Suprapubic skin (tissue), 4 donors: Measurements from ENCODE around the gene DEPP1. TPM values are rescaled to one million over a fixed set of nuclear protein-coding genes. Genes with fewer than 3 reads are reported as not detected.
A peak's percentile ranks its signal among the peaks of the same experiment; 100 is the strongest.

Experiments used
- DNase-seq, 2 donors: peaks; one replicate each; pipeline ENCODE4 v3.0.0-alpha.2; 2019; ENCODE audit warnings: low spot score in 2 of 2
- H3K27ac ChIP-seq: fragments of 200-600 bp; sonication (generic); one replicate; pipeline ENCODE4 v1.5.1; 2019
- H3K27me3 ChIP-seq: fragments of 200-600 bp; sonication (generic); one replicate; pipeline ENCODE4 v1.5.1; 2019
- H3K36me3 ChIP-seq: fragments of 200-600 bp; sonication (generic); one replicate; pipeline ENCODE4 v1.5.1; 2019
- H3K4me1 ChIP-seq: fragments of 200-600 bp; sonication (generic); one replicate; pipeline ENCODE4 v1.5.1; 2019
- H3K4me3 ChIP-seq: fragments of 200-600 bp; sonication (generic); one replicate; pipeline ENCODE4 v1.5.1; 2019; ENCODE audit warnings: mild to moderate bottlenecking
- H3K9me3 ChIP-seq: fragments of 200-600 bp; sonication (generic); one replicate; pipeline ENCODE4 v1.5.1; 2019
- EP300 ChIP-seq: sonication (generic); formaldehyde crosslinking; IDR thresholded peaks from one replicate; pipeline ENCODE4 v1.6.1; 2017; ENCODE audit warnings: antibody characterized with exemption
- POLR2A ChIP-seq, 2 donors: fragments of 450-650 bp; IDR thresholded peaks; one replicate each; pipeline ENCODE4 v1.6.1; 2017; ENCODE audit warnings: antibody characterized with exemption in 2 of 2, mild to moderate bottlenecking in 2 of 2, moderate library complexity in 2 of 2
- POLR2AphosphoS5 ChIP-seq, 3 donors: sonication (generic); formaldehyde crosslinking; IDR thresholded peaks; one replicate each; pipeline ENCODE4 v1.6.1; 2017; ENCODE audit warnings: antibody characterized with exemption in 3 of 3
- WGBS: methylation state at CpG from one replicate; pipeline ENCODE4 v1.1.5; 2018; 5-methylcytosine and 5-hydroxymethylcytosine counted together
- total RNA-seq, 4 donors: library from RNA; depleted of rRNA; stranded (reverse); fragments of >200 nt; gene quantifications; one replicate each; pipeline ENCODE4 v1.1.0, GENCODE V29; 2016
- TF ChIP-seq, protein P1 (sequence below), 2 donors: fragments of 200-600 bp in 1 of 2; fragments of 450-650 bp in 1 of 2; sonication (generic) in 1 of 2; IDR thresholded peaks; one replicate each; pipeline ENCODE4 v1.5.1; 2016 to 2019; ENCODE audit warnings: antibody characterized with exemption in 2 of 2, mild to moderate bottlenecking in 1 of 2, moderate library complexity in 1 of 2

The DEPP1 gene
- total RNA-seq, 4 donors from 2014 or later: 27.5 to 101 (median 38.2) TPM

DNA sequence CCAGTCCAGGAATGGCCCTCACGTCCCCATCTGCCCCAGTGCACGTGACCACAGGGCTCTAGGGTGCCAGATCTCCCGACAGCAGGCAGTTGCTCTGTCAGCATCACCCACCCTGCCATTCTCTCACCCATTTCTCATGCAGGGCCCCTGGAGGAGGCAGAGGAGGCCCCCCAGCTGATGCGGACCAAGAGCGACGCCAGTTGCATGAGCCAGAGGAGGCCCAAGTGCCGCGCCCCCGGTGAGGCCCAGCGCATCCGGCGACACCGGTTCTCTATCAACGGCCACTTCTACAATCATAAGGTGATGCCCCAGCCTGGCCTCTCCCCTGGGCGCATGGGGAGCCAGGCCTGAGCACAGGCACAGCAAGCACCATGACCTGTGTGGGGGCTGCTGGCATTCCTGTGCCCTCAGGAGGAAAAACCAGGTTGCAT lies 6.1 kb upstream of the DEPP1 start:
- DNase-seq: peak; percentile 42 to 53
- Histone ChIP-seq H3K27me3 (no peaks in the 10 kb centered on the region), H3K27ac (no peak overlapping the region), H3K4me1 (peaks cover 30% of the 10 kb centered on the region), H3K9me3 (no peaks in the 10 kb centered on the region), H3K36me3 (peaks cover 28% of the 10 kb centered on the region), H3K4me3 (no peak overlapping the region)
- 96% methylated on average over 15 of the region's 15 CpGs for WGBS
- TF ChIP-seq POLR2A (IDR thresholded peaks at IDR 0.05) (no peak), EP300 (no peak), POLR2AphosphoS5 (IDR thresholded peaks at IDR 0.05) (no peak)

DNA sequence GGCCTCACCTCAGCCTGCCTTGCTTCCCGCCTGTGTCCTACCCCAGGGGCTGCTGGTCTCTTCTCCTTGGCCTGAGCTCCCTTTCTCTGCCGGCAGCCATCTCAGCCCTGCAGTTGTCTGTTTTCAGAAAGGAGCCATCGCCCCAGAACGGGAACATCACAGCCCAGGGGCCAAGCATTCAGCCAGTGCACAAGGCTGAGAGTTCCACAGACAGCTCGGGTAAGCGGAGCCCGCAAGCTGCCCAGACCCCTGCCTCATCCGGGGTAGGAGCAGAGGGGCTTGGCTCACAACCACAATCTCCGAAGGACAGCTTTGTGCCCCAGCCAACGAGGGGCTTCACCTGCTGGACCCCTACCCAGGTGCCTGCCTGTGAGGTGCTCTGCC lies 5.3 kb upstream of the DEPP1 start:
- no peaks in the 10 kb centered on the region for H3K9me3 ChIP-seq
- H3K4me3 ChIP-seq: no peak overlapping the region
- WGBS: 94% methylated on average over 8 of the region's 10 CpGs
- peaks cover 20% of the 10 kb centered on the region for H3K36me3 ChIP-seq
- H3K27ac ChIP-seq: no peak overlapping the region
- no peak for TF ChIP-seq POLR2A (IDR thresholded peaks at IDR 0.05)
- no peaks in the 10 kb centered on the region for H3K27me3 ChIP-seq
- H3K4me1 ChIP-seq: peaks cover 37% of the 10 kb centered on the region
- DNase-seq: peak; percentile 52 to 65

DNA sequence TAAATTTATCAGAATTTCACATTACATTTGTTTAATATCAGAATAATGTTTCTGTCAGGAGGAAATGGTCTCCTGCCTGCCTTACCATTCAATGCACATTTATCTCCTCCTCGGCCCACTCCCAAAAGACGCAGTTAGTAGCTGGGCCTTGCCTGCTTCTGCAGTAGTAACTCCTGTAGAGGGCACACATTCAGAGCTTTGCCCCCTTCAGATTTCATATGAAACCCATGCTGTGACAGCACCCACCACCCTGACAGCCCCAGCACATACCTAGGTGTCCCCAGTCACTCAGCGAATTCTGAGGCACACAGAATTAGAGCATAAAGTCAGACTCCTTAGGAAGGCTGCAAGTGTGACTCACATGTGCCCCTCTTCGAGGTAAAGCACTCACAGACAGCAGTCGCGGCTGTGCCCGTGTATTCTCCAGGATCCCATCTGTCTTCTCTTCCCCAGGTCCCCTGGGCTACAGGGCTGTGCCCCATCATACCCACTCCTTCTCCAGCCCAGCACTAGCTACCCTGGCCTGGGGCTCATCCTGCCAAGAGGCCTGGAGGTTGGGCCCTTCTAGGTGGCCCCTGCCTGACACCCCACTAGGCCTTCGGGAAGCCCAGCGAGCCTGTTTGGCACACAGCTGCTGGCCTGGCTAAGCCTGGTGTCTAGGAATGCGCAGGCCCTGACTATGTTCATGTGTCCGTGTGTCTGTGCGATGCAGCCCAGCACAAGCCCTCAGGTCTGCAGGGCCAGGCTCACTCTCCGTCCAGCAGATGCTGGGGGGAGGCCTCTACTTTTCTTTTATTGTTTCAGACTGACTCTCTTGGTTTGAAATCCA lies 4.7 kb upstream of the DEPP1 start:
- H3K36me3 ChIP-seq: peaks cover 16% of the 10 kb centered on the region
- H3K9me3 ChIP-seq: no peaks in the 10 kb centered on the region
- H3K27ac ChIP-seq: no peak overlapping the region
- peaks cover 44% of the 10 kb centered on the region for H3K4me1 ChIP-seq
- DNase-seq: peak; percentile 58 to 69
- TF ChIP-seq POLR2A (IDR thresholded peaks at IDR 0.05) (no peak), POLR2AphosphoS5 (IDR thresholded peaks at IDR 0.05) (no peak), EP300 (no peak)
- TF ChIP-seq, protein P1, sequence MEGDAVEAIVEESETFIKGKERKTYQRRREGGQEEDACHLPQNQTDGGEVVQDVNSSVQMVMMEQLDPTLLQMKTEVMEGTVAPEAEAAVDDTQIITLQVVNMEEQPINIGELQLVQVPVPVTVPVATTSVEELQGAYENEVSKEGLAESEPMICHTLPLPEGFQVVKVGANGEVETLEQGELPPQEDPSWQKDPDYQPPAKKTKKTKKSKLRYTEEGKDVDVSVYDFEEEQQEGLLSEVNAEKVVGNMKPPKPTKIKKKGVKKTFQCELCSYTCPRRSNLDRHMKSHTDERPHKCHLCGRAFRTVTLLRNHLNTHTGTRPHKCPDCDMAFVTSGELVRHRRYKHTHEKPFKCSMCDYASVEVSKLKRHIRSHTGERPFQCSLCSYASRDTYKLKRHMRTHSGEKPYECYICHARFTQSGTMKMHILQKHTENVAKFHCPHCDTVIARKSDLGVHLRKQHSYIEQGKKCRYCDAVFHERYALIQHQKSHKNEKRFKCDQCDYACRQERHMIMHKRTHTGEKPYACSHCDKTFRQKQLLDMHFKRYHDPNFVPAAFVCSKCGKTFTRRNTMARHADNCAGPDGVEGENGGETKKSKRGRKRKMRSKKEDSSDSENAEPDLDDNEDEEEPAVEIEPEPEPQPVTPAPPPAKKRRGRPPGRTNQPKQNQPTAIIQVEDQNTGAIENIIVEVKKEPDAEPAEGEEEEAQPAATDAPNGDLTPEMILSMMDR (IDR thresholded peaks at IDR 0.05): no peak
- no peaks in the 10 kb centered on the region for H3K27me3 ChIP-seq
- no peak overlapping the region for H3K4me3 ChIP-seq
- WGBS: 90% methylated on average over 13 of the region's 13 CpGs

DNA sequence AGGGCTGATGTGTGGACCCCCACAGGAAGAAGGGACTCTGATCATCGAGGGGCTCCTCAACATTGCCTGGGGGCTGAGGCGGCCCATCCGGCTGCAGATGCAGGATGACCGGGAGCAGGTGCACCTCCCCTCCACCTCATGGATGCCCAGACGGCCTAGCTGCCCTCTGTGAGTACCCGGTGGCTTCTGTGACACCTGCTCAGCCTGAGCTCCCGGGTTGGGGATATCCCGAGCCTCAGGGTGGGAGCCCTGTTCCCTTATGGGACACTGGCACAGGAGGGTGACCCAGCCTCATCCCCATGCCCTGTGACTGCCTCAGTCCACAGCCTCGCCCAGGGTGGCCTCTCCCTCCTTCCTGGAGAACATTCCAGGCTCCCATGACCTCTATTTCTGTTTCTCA lies 3.9 kb upstream of the DEPP1 start:
- Histone ChIP-seq H3K4me3 (no peak overlapping the region), H3K36me3 (peaks cover 14% of the 10 kb centered on the region), H3K27me3 (no peaks in the 10 kb centered on the region), H3K9me3 (no peaks in the 10 kb centered on the region), H3K4me1 (peaks cover 50% of the 10 kb centered on the region), H3K27ac (no peak overlapping the region)
- TF ChIP-seq, protein P1 (IDR thresholded peaks at IDR 0.05): no peak
- TF ChIP-seq POLR2AphosphoS5 (IDR thresholded peaks at IDR 0.05) (no peak), EP300 (no peak), POLR2A (IDR thresholded peaks at IDR 0.05) (no peak)
- DNase-seq: no peak
- WGBS: 82% methylated on average over 1 of the region's 9 CpGs

DNA sequence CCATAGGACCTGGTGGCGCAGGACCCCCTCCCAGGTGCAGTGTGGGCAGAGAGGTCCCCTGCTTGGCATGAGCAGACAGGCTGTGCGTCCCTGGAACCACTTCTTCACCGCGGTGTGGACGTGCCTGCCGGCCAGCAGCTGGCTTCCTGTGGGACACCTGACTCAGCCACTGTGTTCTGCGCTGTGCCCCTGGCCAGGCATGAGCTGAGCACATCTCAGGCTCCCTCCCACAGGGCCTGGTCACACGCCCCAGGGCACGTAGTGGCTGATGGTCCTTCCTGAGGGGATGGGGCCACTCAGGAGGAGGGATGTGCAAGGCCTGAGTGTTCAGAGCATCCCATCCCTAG lies 3.5 kb upstream of the DEPP1 start:
- Histone ChIP-seq H3K27me3 (no peaks in the 10 kb centered on the region), H3K36me3 (peaks cover 14% of the 10 kb centered on the region), H3K27ac (peak overlapping the region; percentile 49), H3K9me3 (no peaks in the 10 kb centered on the region), H3K4me3 (no peak overlapping the region), H3K4me1 (peaks cover 50% of the 10 kb centered on the region)
- TF ChIP-seq POLR2A (IDR thresholded peaks at IDR 0.05) (no peak), POLR2AphosphoS5 (IDR thresholded peaks at IDR 0.05) (no peak)
- 81% methylated on average over 7 of the region's 9 CpGs for WGBS
- peak; percentile 70 to 74 for DNase-seq

DNA sequence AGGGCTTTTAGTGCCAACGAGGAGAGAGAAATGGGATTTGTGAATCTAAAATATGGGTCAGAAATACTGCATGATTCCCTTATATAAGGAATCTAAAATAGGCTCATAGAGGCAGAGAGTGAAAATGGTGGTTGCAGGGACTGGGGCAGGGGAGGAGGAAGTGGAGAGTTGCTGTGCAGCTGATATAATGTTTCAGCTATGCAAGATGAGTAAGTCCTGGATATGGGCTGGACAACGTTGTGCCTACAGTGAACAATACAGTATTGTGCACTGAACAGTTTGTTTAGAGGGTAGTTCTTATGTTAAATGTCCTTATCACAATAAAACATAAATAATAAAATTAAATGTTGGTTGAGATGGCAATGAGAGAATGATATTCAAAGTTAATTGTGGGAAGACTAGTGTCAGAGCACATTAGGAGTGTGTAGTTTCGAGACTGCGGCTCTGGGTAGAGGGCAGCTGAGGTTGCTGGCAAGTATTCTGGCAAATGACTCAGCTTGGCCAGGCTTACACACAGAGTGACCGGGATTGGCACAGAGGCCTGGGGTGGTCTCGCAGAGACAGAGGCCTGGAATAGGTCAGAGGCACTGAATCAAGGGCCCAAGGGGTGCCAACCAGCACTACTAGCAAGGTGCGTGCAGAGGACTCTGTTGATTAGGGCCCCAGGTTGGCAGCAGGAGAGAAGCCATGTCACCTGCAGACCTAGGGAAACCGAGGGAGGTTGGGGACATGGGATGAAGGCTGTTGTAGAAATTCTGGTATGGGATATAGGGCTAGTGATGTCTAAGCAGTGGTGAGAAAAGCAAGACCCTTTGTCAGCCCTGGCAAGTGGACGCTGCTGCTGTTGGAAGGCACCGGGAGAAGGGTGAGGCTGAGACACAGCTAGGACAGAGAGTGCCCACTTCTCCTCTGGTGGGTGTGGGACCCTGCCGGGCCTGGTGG lies 2.8 kb upstream of the DEPP1 start:
- Histone ChIP-seq H3K4me1 (peaks cover 48% of the 10 kb centered on the region), H3K9me3 (no peaks in the 10 kb centered on the region), H3K27ac (peak overlapping the region; percentile 82), H3K27me3 (no peaks in the 10 kb centered on the region), H3K4me3 (no peak overlapping the region), H3K36me3 (peaks cover 14% of the 10 kb centered on the region)
- TF ChIP-seq POLR2AphosphoS5 (IDR thresholded peaks at IDR 0.05) (no peak), EP300 (no peak), POLR2A (IDR thresholded peaks at IDR 0.05) (no peak)
- peak in 1 of 2 donors; percentile 64 for DNase-seq
- 59% methylated on average over 11 of the region's 11 CpGs for WGBS
